Sigmoid colon (tissue), 7 donors: ENCODE results near the gene MAML1. TPM values are rescaled to one million over a fixed set of nuclear protein-coding genes. Genes with fewer than 3 reads are reported as not detected.
"Not testable (repeated sequence)": the region's sequence is repeated elsewhere in the genome, so short reads cannot be mapped to it uniquely, and the experiment has no call there.

ENCODE experiments used
- DNase-seq: peaks from one replicate; pipeline ENCODE4 v3.0.0-alpha.2; 2019
- H3K27ac ChIP-seq, 4 donors: fragments of 200-600 bp; sonication (generic); one replicate each; pipeline ENCODE4 v1.5.1; 2016 to 2019; ENCODE audit warnings: mild to moderate bottlenecking in 1 of 4
- H3K27me3 ChIP-seq, 3 donors: fragments of 200-600 bp; sonication (generic); one replicate each; pipeline ENCODE4 v1.5.1; 2019; ENCODE audit warnings: mild to moderate bottlenecking in 1 of 3
- H3K36me3 ChIP-seq, 4 donors: fragments of 200-600 bp; sonication (generic); one replicate each; pipeline ENCODE4 v1.5.1; 2016 to 2019
- H3K4me1 ChIP-seq, 4 donors: fragments of 200-600 bp; sonication (generic); one replicate each; pipeline ENCODE4 v1.5.1; 2017 to 2019
- H3K4me3 ChIP-seq, 4 donors: fragments of 200-600 bp; sonication (generic); one replicate each; pipeline ENCODE4 v1.5.1; 2017 to 2019; ENCODE audit warnings: mild to moderate bottlenecking in 2 of 4, moderate library complexity in 1 of 4
- H3K9me3 ChIP-seq, 4 donors: fragments of 200-600 bp in 3 of 4; sonication (generic) in 3 of 4; one replicate each; pipeline versions ENCODE4 v1.5.1 to v1.6.1; 2013 to 2019
- EP300 ChIP-seq, 4 donors: sonication (generic); formaldehyde crosslinking; IDR thresholded peaks; one replicate each; pipeline ENCODE4 v1.6.1; 2017; ENCODE audit warnings: antibody characterized with exemption in 4 of 4
- POLR2A ChIP-seq, 2 donors: fragments of 450-650 bp; IDR thresholded peaks; one replicate each; pipeline ENCODE4 v1.6.1; 2016; ENCODE audit warnings: antibody characterized with exemption in 2 of 2, mild to moderate bottlenecking in 2 of 2, moderate library complexity in 2 of 2
- POLR2AphosphoS5 ChIP-seq, 4 donors: sonication (generic); formaldehyde crosslinking; IDR thresholded peaks; one replicate each; pipeline ENCODE4 v1.6.1; 2017; ENCODE audit warnings: antibody characterized with exemption in 4 of 4
- WGBS, 2 donors: extraction: QIAGEN DNeasy Blood & Tissue Kit; methylation state at CpG; one replicate each; pipeline ENCODE4 v1.1.7; 2013; 5-methylcytosine and 5-hydroxymethylcytosine counted together
- intact Hi-C: fragments of 100-400 bp; cut with DNase I; formaldehyde crosslinking; loops from one replicate; pipeline ENCODE4 v1.15.1; 2023
- polyA plus RNA-seq, 3 donors: library from polyadenylated mRNA; stranded (reverse); fragments of 200-250 nt; gene quantifications; one replicate each; pipeline ENCODE4 v1.2.3, GENCODE V29; 2013
- total RNA-seq, 4 donors: library from RNA; depleted of rRNA; stranded (reverse); fragments of >200 nt; gene quantifications; one replicate each; pipeline ENCODE4 v1.1.0, GENCODE V29; 2016
- TF ChIP-seq, protein P1 (sequence below), 4 experiments: fragments of 450-650 bp in 3 of 4; fragments of 200-600 bp in 1 of 4; IDR thresholded peaks; one replicate each; pipeline ENCODE4 v1.5.1; 2016 to 2019; ENCODE audit warnings: antibody characterized with exemption in 4 of 4, mild to moderate bottlenecking in 3 of 4, moderate library complexity in 2 of 4
- donor health status: healthy with polysubstance abuse.
- donor health status: Bipolar disorder and iron deficiency.
- donor health status: healthy.

MAML1 gene
- total RNA-seq (10 to 100 TPM; 18.1 to 30.2 (median 25.9) TPM), polyA plus RNA-seq (10 to 100 TPM in 1 of 3 donors, 1 to 10 TPM in 2; 7.2 to 15.8 (median 8.1) TPM)

DNA sequence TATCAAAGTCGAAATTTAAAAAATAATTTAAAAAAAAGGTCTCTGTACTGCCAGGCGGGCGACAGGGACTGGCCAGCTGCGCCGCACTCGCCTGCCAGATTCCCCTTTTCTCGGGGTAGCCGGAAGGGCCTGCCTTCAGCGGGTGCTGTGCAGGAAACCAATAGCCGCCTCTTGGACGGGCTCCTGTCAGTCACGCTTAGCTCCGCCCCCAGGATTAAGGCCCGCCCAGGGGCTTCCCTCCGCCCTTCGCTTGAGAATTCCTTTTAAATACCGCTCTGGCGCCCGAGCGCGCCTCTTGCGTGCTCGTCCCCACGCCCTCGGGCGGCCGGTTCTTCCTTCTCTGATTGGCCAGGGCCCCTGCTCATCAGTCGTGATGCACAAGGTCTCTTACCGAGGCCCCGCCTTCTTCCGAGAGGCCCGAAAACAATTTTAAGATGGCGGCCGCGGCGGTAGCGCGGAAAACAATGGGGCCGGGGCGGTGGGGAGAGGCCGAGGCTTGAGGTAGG, at the start of gene MAML1:
TSS of gene MAML1 (plus strand) at position 411 of the 506 bp plus-strand sequence. CDS start 291 bp downstream, outside the sequence.
- Histone ChIP-seq H3K4me3 (peak within 1 kb of the TSS; percentile 62 to 91 (median 84)), H3K27ac (peak within 1 kb of the TSS; percentile 95 to 99 (median 96)), H3K4me1 (peaks cover 0 to 48% (median 43%) of the 10 kb centered on the region in 4 donors), H3K36me3 (peaks cover 2 to 34% (median 9%) of the 10 kb centered on the region in 4 donors), H3K9me3 (no peaks in the 10 kb centered on the region), H3K27me3 (no peaks in the 10 kb centered on the region)
- intact Hi-C loops = loop anchor here (10.0 kb wide), 1 partner anchor 58 kb away; no protein-coding TSS in a partner anchor
- 1% methylated on average over 41 of the region's 41 CpGs for WGBS, 2 donors
- peak; percentile 100 for DNase-seq
- TF ChIP-seq EP300 (IDR thresholded peaks at IDR 0.05) (no peak), POLR2A (IDR thresholded peaks at IDR 0.05) (peak; percentile 25 to 30), POLR2AphosphoS5 (IDR thresholded peaks at IDR 0.05) (peak; percentile 53 to 85 (median 78))
- TF ChIP-seq, protein P1, sequence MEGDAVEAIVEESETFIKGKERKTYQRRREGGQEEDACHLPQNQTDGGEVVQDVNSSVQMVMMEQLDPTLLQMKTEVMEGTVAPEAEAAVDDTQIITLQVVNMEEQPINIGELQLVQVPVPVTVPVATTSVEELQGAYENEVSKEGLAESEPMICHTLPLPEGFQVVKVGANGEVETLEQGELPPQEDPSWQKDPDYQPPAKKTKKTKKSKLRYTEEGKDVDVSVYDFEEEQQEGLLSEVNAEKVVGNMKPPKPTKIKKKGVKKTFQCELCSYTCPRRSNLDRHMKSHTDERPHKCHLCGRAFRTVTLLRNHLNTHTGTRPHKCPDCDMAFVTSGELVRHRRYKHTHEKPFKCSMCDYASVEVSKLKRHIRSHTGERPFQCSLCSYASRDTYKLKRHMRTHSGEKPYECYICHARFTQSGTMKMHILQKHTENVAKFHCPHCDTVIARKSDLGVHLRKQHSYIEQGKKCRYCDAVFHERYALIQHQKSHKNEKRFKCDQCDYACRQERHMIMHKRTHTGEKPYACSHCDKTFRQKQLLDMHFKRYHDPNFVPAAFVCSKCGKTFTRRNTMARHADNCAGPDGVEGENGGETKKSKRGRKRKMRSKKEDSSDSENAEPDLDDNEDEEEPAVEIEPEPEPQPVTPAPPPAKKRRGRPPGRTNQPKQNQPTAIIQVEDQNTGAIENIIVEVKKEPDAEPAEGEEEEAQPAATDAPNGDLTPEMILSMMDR (IDR thresholded peaks at IDR 0.05) = no peak

DNA sequence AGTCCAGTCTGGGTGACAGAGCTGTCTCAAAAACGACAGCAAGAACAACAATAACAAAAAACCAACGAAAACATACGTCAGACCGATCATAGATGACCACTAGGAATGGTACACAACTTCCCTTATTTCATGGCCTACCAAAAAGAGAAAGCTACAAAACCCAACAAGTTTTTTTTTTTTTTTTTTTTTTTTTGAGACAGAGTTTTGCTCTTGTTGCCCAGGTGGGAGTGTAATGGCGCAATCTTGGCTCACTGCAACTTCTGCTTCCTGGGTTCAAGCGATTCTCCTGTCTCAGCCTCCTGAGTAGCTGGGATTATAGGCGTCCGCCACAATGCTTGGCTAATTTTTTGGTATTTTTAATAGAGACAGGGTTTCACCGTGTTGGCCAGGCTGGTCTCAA, 43.4 kb upstream of the MAML1 start:
- WGBS, 2 donors = 84 to 91% methylated on average over 9 of the region's 9 CpGs
- H3K9me3 ChIP-seq, DNase-seq, H3K27me3 ChIP-seq, H3K4me1 ChIP-seq, H3K36me3 ChIP-seq, intact Hi-C loops, H3K4me3 ChIP-seq, H3K27ac ChIP-seq: not testable (repeated sequence)

GRCh38 chr5:179694561-179694960, 38.1 kb upstream of the MAML1 start:
- TF ChIP-seq, protein P1 (IDR thresholded peaks at IDR 0.05) = no peak
- no peak for TF ChIP-seq EP300 (IDR thresholded peaks at IDR 0.05)
- TF ChIP-seq POLR2A (IDR thresholded peaks at IDR 0.05) = no peak
- TF ChIP-seq POLR2AphosphoS5 (IDR thresholded peaks at IDR 0.05) = no peak
- no peak overlapping the region for H3K4me3 ChIP-seq
- H3K4me1 ChIP-seq = peaks cover 0 to 18% (median 15%) of the 10 kb centered on the region in 4 donors
- no peak overlapping the region for H3K27ac ChIP-seq
- no peak for DNase-seq
- no peaks in the 10 kb centered on the region for H3K27me3 ChIP-seq
- no peaks in the 10 kb centered on the region for H3K36me3 ChIP-seq
- no peaks in the 10 kb centered on the region for H3K9me3 ChIP-seq
- WGBS, 2 donors = 91 to 92% methylated on average over 6 of the region's 6 CpGs
- intact Hi-C loops = no loop called here

GRCh38 chr5:179696603-179697002, 36.0 kb upstream of the MAML1 start:
- TF ChIP-seq, protein P1 (IDR thresholded peaks at IDR 0.05) = no peak
- TF ChIP-seq POLR2A (IDR thresholded peaks at IDR 0.05) (no peak), EP300 (IDR thresholded peaks at IDR 0.05) (no peak), POLR2AphosphoS5 (IDR thresholded peaks at IDR 0.05) (no peak)
- Histone ChIP-seq H3K27ac (peak overlapping the region in 3 of 4 donors; percentile 93 to 98 (median 96)), H3K9me3 (no peaks in the 10 kb centered on the region), H3K4me1 (peaks cover 0 to 38% (median 30%) of the 10 kb centered on the region in 4 donors), H3K4me3 (no peak overlapping the region), H3K36me3 (no peaks in the 10 kb centered on the region), H3K27me3 (no peaks in the 10 kb centered on the region)
- intact Hi-C loops = no loop called here
- DNase-seq = no peak
- WGBS, 2 donors = 25 to 56% methylated on average over 3 of the region's 3 CpGs

GRCh38 chr5:179697108-179697507, 35.5 kb upstream of the MAML1 start:
- intact Hi-C loops = no loop called here
- WGBS, 2 donors = 95% methylated on average over 2 of the region's 2 CpGs
- TF ChIP-seq, protein P1 (IDR thresholded peaks at IDR 0.05) = no peak
- Histone ChIP-seq H3K4me3 (no peak overlapping the region), H3K27ac (peak overlapping the region; percentile 93 to 98 (median 96)), H3K4me1 (peaks cover 0 to 43% (median 30%) of the 10 kb centered on the region in 4 donors), H3K36me3 (no peaks in the 10 kb centered on the region), H3K9me3 (no peaks in the 10 kb centered on the region), H3K27me3 (no peaks in the 10 kb centered on the region)
- peak; percentile 17 for DNase-seq

DNA sequence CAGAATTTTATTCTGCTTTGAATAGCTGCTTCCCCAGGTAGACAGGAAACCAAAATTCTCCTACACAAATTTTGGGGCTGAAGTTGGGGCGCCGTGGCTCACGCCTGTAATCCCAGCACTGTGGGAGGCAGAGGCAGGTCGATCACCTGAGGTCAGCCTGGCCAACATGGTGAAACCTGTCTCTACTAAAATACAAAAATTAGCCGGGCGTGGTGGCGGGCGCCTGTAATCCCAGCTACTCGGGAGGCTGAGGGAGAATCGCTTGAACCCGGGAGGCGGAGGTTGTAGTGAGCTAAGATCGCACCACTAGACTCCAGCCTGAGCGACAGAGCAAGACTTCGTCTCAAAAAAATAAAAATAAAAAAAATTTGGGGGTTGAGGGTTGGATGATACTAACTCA, 35.1 kb upstream of the MAML1 start:
- DNase-seq, intact Hi-C loops, H3K36me3 ChIP-seq, H3K27me3 ChIP-seq, H3K9me3 ChIP-seq: not testable (repeated sequence)
- peak overlapping the region in 3 of 4 donors; percentile 70 to 92 (median 80) for H3K4me3 ChIP-seq
- WGBS, 2 donors = 90 to 93% methylated on average over 15 of the region's 15 CpGs
- peaks cover 0 to 48% (median 30%) of the 10 kb centered on the region in 4 donors for H3K4me1 ChIP-seq
- H3K27ac ChIP-seq = peak overlapping the region; percentile 93 to 98 (median 96)
